Adrenal gland (tissue), 12 donors: ENCODE data around the gene TRMT1. TPM values are rescaled to one million over a fixed set of nuclear protein-coding genes. Genes with fewer than 3 reads are reported as not detected.

Source experiments
- DNase-seq, 7 donors: peaks; one replicate each; pipeline ENCODE4 v3.0.0-alpha.2; 2019 to 2020
- H3K27ac ChIP-seq, 5 donors: fragments of 200-600 bp; sonication (generic) in 4 of 5; 1 replicate in 3 of 5; 2 replicates in 2 of 5; pipeline versions ENCODE4 v1.5.1 to v1.8.0; 2016 to 2020; ENCODE audit warnings: mild to moderate bottlenecking in 1 of 5
- H3K27me3 ChIP-seq: fragments of 200-600 bp; 2 replicates; pipeline ENCODE4 v1.8.0; 2021
- H3K36me3 ChIP-seq, 2 donors: fragments of 200-600 bp; replicated peaks in 1 of 2; 1 replicate in 1 of 2; 2 replicates in 1 of 2; pipeline versions ENCODE4 v1.5.1 to v1.8.0; 2018 to 2022
- H3K4me1 ChIP-seq, 2 donors: fragments of 200-600 bp; replicated peaks in 1 of 2; 1 replicate in 1 of 2; 2 replicates in 1 of 2; pipeline versions ENCODE4 v1.5.1 to v1.8.0; 2018 to 2021
- H3K4me3 ChIP-seq, 4 donors: fragments of 200-600 bp; sonication (generic) in 3 of 4; one replicate each; pipeline ENCODE4 v1.5.1; 2016 to 2018
- H3K9me3 ChIP-seq, 3 donors: fragments of 200-600 bp; sonication (generic) in 1 of 3; replicated peaks in 1 of 3; 1 replicate in 2 of 3; 2 replicates in 1 of 3; pipeline versions ENCODE4 v1.5.1 to v1.8.0; 2016 to 2021
- CTCF ChIP-seq, 6 experiments: fragments of 450-650 bp in 4 of 6; fragments of 200-600 bp in 2 of 6; sonication (generic) in 1 of 6; IDR thresholded peaks; 1 replicate in 5 of 6; 2 replicates in 1 of 6; pipeline versions ENCODE4 v1.5.1 to v1.8.0; 2016 to 2021; ENCODE audit warnings: antibody characterized with exemption in 6 of 6, mild to moderate bottlenecking in 2 of 6, moderate library complexity in 1 of 6
- POLR2A ChIP-seq, 2 donors: fragments of 450-650 bp; IDR thresholded peaks; one replicate each; pipeline ENCODE4 v1.6.1; 2017; ENCODE audit warnings: antibody characterized with exemption in 2 of 2, mild to moderate bottlenecking in 2 of 2, moderate library complexity in 1 of 2
- WGBS, 4 donors: extraction: QIAGEN DNeasy Blood & Tissue Kit in 2 of 4; methylation state at CpG; one replicate each; pipeline versions ENCODE4 v1.1.5 to v1.1.7; 2013 to 2017; 5-methylcytosine and 5-hydroxymethylcytosine counted together
- intact Hi-C, 2 donors: fragments of 100-400 bp; cut with DNase I; formaldehyde crosslinking; loops; one replicate each; pipeline versions ENCODE4 v1.14.1 to v1.15.0; 2022 to 2023
- polyA plus RNA-seq, 3 donors: library from polyadenylated mRNA; stranded (reverse); fragments of 200-250 nt in 2 of 3; fragments of 350-450 nt in 1 of 3; fragmentation: Illumina TruSeq in 1 of 3; extraction: RNeasy Lipid Tissue Mini Kit (QIAGEN cat#74804) in 1 of 3; gene quantifications; one replicate each; pipeline ENCODE4 v1.2.3, GENCODE V29; 2013 to 2014
- total RNA-seq, 9 donors: library from RNA; depleted of rRNA in 4 of 9; stranded (reverse); fragments of >200 nt in 4 of 9; fragments of 120-200 nt in 1 of 9; fragmentation: NEBNext Ultra II Directional in 1 of 9; extraction: Animal tissue kit (Norgen Biotek cat#: 25700) in 1 of 9; gene quantifications; one replicate each; pipeline versions ENCODE4 v1.1.0 to v1.2.4, GENCODE V29; 2013 to 2023
- donor health status: healthy with polysubstance abuse.
- donor health status: Bipolar disorder and iron deficiency.
- donor health status: DM: yes; HTN: yes; CAD: no.
- donor health status: DM: no; HTN: no; CAD: no.
- donor health status: DM: no; HTN: no; CAD: no.
- donor health status: DM: yes; HTN: yes; CAD: no.

Gene TRMT1
- total and polyA plus RNA-seq, 12 donors, result 13.4 to 229 (median 35.4) TPM

- intact Hi-C loops, result no loop called here
- Histone ChIP-seq H3K4me3 (no peak overlapping the region), H3K4me1 (peaks cover 0 to under 1% of the 10 kb centered on the region in 2 donors), H3K36me3 (no peaks in the 10 kb centered on the region), H3K27ac (no peak overlapping the region), H3K9me3 (no peaks in the 10 kb centered on the region), H3K27me3 (no peaks in the 10 kb centered on the region)
- 51 to 70% (median 53%) methylated on average over 7 of the region's 7 CpGs for WGBS, 4 donors
- no peak for DNase-seq
- TF ChIP-seq CTCF (IDR thresholded peaks at IDR 0.05), result no peak
- no peak for TF ChIP-seq POLR2A (IDR thresholded peaks at IDR 0.05)
Measured at GRCh38 chr19:13085666-13086065, 30.9 kb downstream of the TRMT1 start.

- H3K9me3 ChIP-seq, result no peaks in the 10 kb centered on the region
- no peaks in the 10 kb centered on the region for H3K27me3 ChIP-seq
- H3K27ac ChIP-seq, result no peak overlapping the region
- H3K4me3 ChIP-seq, result no peak overlapping the region
- 90 to 95% (median 93%) methylated on average over 2 to 9 of the region's 9 CpGs for WGBS, 4 donors
- no peaks in the 10 kb centered on the region for H3K36me3 ChIP-seq
- no peak for TF ChIP-seq POLR2A (IDR thresholded peaks at IDR 0.05)
- no peak for TF ChIP-seq CTCF (IDR thresholded peaks at IDR 0.05)
- intact Hi-C loops, result no loop called here
- H3K4me1 ChIP-seq, result no peaks in the 10 kb centered on the region
- no peak for DNase-seq
Measured at GRCh38 chr19:13083627-13084026, 32.9 kb downstream of the TRMT1 start.

GRCh38 chr19:13083008-13083404 is 33.5 kb downstream of the TRMT1 start:
- Histone ChIP-seq H3K4me1 (no peaks in the 10 kb centered on the region), H3K4me3 (no peak overlapping the region), H3K27me3 (no peaks in the 10 kb centered on the region), H3K27ac (peak overlapping the region in 1 of 5 donors; percentile 0), H3K9me3 (no peaks in the 10 kb centered on the region), H3K36me3 (no peaks in the 10 kb centered on the region)
- intact Hi-C loops, result no loop called here
- 66 to 83% (median 78%) methylated on average over 5 to 7 of the region's 7 CpGs for WGBS, 4 donors
- TF ChIP-seq POLR2A (IDR thresholded peaks at IDR 0.05) (no peak), CTCF (IDR thresholded peaks at IDR 0.05) (no peak)
- DNase-seq, result no peak

- intact Hi-C loops, result no loop called here
- Histone ChIP-seq H3K27me3 (no peaks in the 10 kb centered on the region), H3K36me3 (no peaks in the 10 kb centered on the region), H3K4me3 (no peak overlapping the region), H3K4me1 (no peaks in the 10 kb centered on the region), H3K27ac (peak overlapping the region in 1 of 5 donors; percentile 0), H3K9me3 (no peaks in the 10 kb centered on the region)
- no peak for DNase-seq
- TF ChIP-seq CTCF (IDR thresholded peaks at IDR 0.05), result no peak
- no peak for TF ChIP-seq POLR2A (IDR thresholded peaks at IDR 0.05)
- WGBS, 4 donors, result 74 to 81% (median 78%) methylated on average over 13 to 14 of the region's 14 CpGs
Measured at GRCh38 chr19:13082192-13083007, 34.1 kb downstream of the TRMT1 start.
